SH-SY5Y (cell line): ENCODE results near the gene MMRN2.

Experiments used
- GATA2 ChIP-seq: IDR thresholded peaks from 2 replicates; pipeline ENCODE4 v1.6.1; 2011; ENCODE audit warnings: mild to moderate bottlenecking, low read depth, low read length
- GATA3 ChIP-seq: IDR thresholded peaks from 2 replicates; pipeline ENCODE4 v1.6.1; 2011; ENCODE audit warnings: low read depth, mild to moderate bottlenecking, low read length, moderate library complexity

GRCh38 chr10:86942441-86943315, 14.7 kb downstream of the MMRN2 start:
- no peak for TF ChIP-seq GATA2
- TF ChIP-seq GATA3: no peak
